GM23338 (cell line): Measurements from ENCODE around the gene LGR5.

ENCODE experiments used
- EZH2 ChIP-seq: fragments of 200-600 bp; sonication (generic); IDR thresholded peaks from one replicate; pipeline ENCODE4 v1.8.0; 2017; ENCODE audit warnings: antibody characterized with exemption, mild to moderate bottlenecking, low read depth; ENCODE audit not compliant: unreplicated experiment
- JUNB ChIP-seq: IDR thresholded peaks from one replicate; pipeline ENCODE4 v1.6.1; 2016; ENCODE audit warnings: antibody characterized with exemption; ENCODE audit not compliant: unreplicated experiment
- POLR2AphosphoS5 ChIP-seq: IDR thresholded peaks from 2 replicates; pipeline ENCODE4 v1.6.1; 2016; ENCODE audit warnings: antibody characterized with exemption, low read depth
- STAT1 ChIP-seq: IDR thresholded peaks from one replicate; pipeline ENCODE4 v1.6.1; 2016; ENCODE audit warnings: antibody characterized with exemption; ENCODE audit not compliant: unreplicated experiment
- TF ChIP-seq, protein P1 (sequence below), 2 experiments: fragments of 200-600 bp in 1 of 2; sonication (generic) in 1 of 2; conservative IDR thresholded peaks; 2 replicates each; pipeline versions ENCODE4 v1.5.1 to v1.6.1; 2016 to 2017; ENCODE audit warnings: antibody characterized with exemption in 2 of 2, low read depth in 2 of 2, mild to moderate bottlenecking in 2 of 2, moderate library complexity in 1 of 2

GRCh38 chr12:71581206-71581605 lies 141.6 kb downstream of the LGR5 start:
- TF ChIP-seq, protein P1, sequence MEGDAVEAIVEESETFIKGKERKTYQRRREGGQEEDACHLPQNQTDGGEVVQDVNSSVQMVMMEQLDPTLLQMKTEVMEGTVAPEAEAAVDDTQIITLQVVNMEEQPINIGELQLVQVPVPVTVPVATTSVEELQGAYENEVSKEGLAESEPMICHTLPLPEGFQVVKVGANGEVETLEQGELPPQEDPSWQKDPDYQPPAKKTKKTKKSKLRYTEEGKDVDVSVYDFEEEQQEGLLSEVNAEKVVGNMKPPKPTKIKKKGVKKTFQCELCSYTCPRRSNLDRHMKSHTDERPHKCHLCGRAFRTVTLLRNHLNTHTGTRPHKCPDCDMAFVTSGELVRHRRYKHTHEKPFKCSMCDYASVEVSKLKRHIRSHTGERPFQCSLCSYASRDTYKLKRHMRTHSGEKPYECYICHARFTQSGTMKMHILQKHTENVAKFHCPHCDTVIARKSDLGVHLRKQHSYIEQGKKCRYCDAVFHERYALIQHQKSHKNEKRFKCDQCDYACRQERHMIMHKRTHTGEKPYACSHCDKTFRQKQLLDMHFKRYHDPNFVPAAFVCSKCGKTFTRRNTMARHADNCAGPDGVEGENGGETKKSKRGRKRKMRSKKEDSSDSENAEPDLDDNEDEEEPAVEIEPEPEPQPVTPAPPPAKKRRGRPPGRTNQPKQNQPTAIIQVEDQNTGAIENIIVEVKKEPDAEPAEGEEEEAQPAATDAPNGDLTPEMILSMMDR (conservative IDR thresholded peaks at IDR 0.05; ENCODE audit: low read depth in 2 of 2): no peak
- no peak for TF ChIP-seq EZH2
- no peak for TF ChIP-seq POLR2AphosphoS5
- no peak for TF ChIP-seq JUNB
- no peak for TF ChIP-seq STAT1
